ENCODE data around the gene NT5DC3.

The NT5DC3 gene

GRCh38 chr12:103729499-103729898 is 111.5 kb downstream of the NT5DC3 start:
- intact Hi-C loops (cut with DNase I; ENCODE audit: low total_unique reads): no loop called here
- Histone ChIP-seq H3K4me3 (no peak overlapping the region), H3K4me1 (no peaks in the 10 kb centered on the region), H3K27ac (no peak overlapping the region), H3K27me3 (no peaks in the 10 kb centered on the region), H3K9me3 (no peaks in the 10 kb centered on the region), H3K36me3 (no peaks in the 10 kb centered on the region)
- TF ChIP-seq CTCF (IDR thresholded peaks at IDR 0.05): no peak
- DNase-seq: no peak

- no peak for DNase-seq
- Histone ChIP-seq H3K27me3 (no peaks in the 10 kb centered on the region), H3K27ac (no peak overlapping the region), H3K4me3 (no peak overlapping the region), H3K4me1 (no peaks in the 10 kb centered on the region), H3K9me3 (peaks cover 0 to 3% (median 0%) of the 10 kb centered on the region in 3 donors), H3K36me3 (no peaks in the 10 kb centered on the region)
- no peak for TF ChIP-seq CTCF (IDR thresholded peaks at IDR 0.05)
- intact Hi-C loops (cut with DNase I; ENCODE audit: low total_unique reads): no loop called here
Measured at GRCh38 chr12:103728323-103728722, 112.7 kb downstream of the NT5DC3 start.

- Histone ChIP-seq H3K27ac (no peak overlapping the region), H3K4me3 (no peak overlapping the region), H3K36me3 (no peaks in the 10 kb centered on the region), H3K27me3 (no peaks in the 10 kb centered on the region), H3K9me3 (peaks cover 0 to 3% (median 0%) of the 10 kb centered on the region in 3 donors), H3K4me1 (no peaks in the 10 kb centered on the region)
- no peak for TF ChIP-seq CTCF (IDR thresholded peaks at IDR 0.05)
- no peak for DNase-seq
- intact Hi-C loops (cut with DNase I; ENCODE audit: low total_unique reads): no loop called here
Measured at GRCh38 chr12:103727638-103728037, 113.4 kb downstream of the NT5DC3 start.

GRCh38 chr12:103725398-103725797 is 115.6 kb downstream of the NT5DC3 start:
- intact Hi-C loops (cut with DNase I; ENCODE audit: low total_unique reads): no loop called here
- no peaks in the 10 kb centered on the region for H3K36me3 ChIP-seq
- H3K4me1 ChIP-seq: no peaks in the 10 kb centered on the region
- H3K27ac ChIP-seq: no peak overlapping the region
- H3K27me3 ChIP-seq: no peaks in the 10 kb centered on the region
- no peak for DNase-seq
- peaks cover 0 to 3% (median 0%) of the 10 kb centered on the region in 3 donors for H3K9me3 ChIP-seq
- H3K4me3 ChIP-seq: no peak overlapping the region
- TF ChIP-seq CTCF (IDR thresholded peaks at IDR 0.05): no peak
